Duodenal mucosa (tissue), 2 donors: ENCODE data around the gene MZT2A.
A peak's percentile ranks its signal among the peaks of the same experiment; 100 is the strongest.
"Not testable (repeated sequence)": the region's sequence is repeated elsewhere in the genome, so short reads cannot be mapped to it uniquely, and the experiment has no call there.

Experiments
- H3K27ac ChIP-seq: one replicate; pipeline ENCODE4 v1.7.0; 2013; ENCODE audit warnings: low read depth, low read length
- H3K27me3 ChIP-seq, 2 donors: one replicate each; pipeline ENCODE4 v1.7.0; 2013; ENCODE audit warnings: low read length in 2 of 2, control low read depth in 1 of 2; ENCODE audit not compliant: insufficient read depth in 2 of 2, control insufficient read depth in 1 of 2
- H3K36me3 ChIP-seq, 2 donors: one replicate each; pipeline ENCODE4 v1.7.0; 2013; ENCODE audit warnings: low read length in 2 of 2, control low read depth in 1 of 2; ENCODE audit not compliant: insufficient read depth in 2 of 2, control insufficient read depth in 1 of 2
- H3K4me1 ChIP-seq, 2 donors: one replicate each; pipeline ENCODE4 v1.7.0; 2013; ENCODE audit warnings: low read length in 2 of 2, control low read depth in 1 of 2; ENCODE audit not compliant: insufficient read depth in 2 of 2, control insufficient read depth in 1 of 2
- H3K4me3 ChIP-seq, 2 donors: one replicate each; pipeline ENCODE4 v1.7.0; 2013; ENCODE audit warnings: low read length in 2 of 2, low read depth in 1 of 2
- H3K9ac ChIP-seq, 2 donors: one replicate each; pipeline ENCODE4 v1.7.0; 2013; ENCODE audit warnings: low read length in 2 of 2, low read depth in 1 of 2
- H3K9me3 ChIP-seq, 2 donors: one replicate each; pipeline ENCODE4 v1.7.0; 2013; ENCODE audit warnings: low read length in 2 of 2, control low read depth in 1 of 2; ENCODE audit not compliant: control insufficient read depth in 1 of 2

Gene MZT2A

DNA sequence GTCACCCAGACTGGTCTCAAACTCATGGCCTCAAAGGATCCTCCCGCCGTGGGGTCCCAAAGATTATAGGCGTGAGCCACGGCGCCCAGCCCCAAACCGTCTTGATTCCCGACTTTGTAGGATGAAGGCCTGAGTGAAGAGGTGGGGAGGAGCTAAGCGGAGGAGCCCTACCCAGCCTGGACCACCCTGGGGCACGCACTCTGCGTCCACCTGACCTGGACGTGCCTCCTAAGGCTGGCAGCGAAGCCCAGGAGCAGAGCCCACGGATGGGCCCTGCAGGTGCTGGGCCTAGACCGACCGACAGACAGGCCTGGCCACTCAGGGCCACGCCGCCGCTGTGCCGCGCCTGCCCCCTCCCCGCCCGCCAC lies 744 bp downstream of the MZT2A start:
- not testable (repeated sequence) for H3K9me3 ChIP-seq, H3K27me3 ChIP-seq, H3K27ac ChIP-seq, H3K36me3 ChIP-seq
- peaks cover 3 to 27% of the 10 kb centered on the region in 2 donors for H3K4me1 ChIP-seq
- peak overlapping the region; percentile 55 to 76 for H3K4me3 ChIP-seq
- H3K9ac ChIP-seq = peak overlapping the region; percentile 42 to 74

DNA sequence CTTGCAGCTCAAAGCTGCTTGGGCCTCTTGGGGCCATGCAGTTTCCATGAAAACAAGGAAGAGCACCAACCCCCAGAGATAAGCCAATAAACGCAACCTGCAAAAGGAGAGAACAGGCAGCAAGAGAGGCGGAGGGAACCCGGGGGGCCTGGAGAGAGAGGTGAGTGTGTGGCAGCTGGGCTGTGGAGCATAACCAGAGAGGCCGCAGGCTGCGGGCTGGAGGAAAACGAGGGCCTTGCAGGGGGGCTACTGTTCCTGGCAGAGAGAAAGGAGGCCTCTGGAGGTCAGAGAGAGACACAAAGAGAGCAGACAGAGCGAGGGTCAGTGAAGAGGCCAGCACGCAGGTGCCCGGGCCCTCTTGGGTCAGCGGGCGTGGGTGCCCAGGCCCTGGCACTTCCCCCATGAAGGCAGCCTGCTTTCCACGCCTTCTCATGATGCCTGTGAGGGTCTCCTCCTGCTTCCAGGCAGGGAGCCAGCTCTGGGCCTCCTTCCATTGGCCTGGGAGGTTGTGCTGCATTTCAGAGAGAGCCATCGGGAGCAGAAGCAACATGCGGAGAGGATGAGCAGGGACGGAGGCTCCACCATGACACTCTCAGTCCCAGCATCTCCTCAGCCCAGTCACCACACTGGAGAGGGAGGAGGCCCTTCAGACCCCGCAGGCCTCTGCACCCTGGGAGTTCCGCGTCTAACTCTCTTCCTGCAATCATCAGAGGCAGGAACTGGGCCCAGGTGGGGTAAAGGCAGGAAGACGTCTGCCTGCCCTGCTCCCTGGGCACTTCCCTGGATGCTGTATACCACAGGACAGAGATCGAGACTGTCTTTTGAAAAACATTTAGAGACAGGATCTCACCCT lies 1.4 kb downstream of the MZT2A start:
- H3K4me1 ChIP-seq = peaks cover 3 to 27% of the 10 kb centered on the region in 2 donors
- not testable (repeated sequence) for H3K27me3 ChIP-seq, H3K36me3 ChIP-seq, H3K9me3 ChIP-seq, H3K27ac ChIP-seq
- H3K9ac ChIP-seq = peak overlapping the region; percentile 42 to 74
- H3K4me3 ChIP-seq = peak overlapping the region; percentile 55 to 76

DNA sequence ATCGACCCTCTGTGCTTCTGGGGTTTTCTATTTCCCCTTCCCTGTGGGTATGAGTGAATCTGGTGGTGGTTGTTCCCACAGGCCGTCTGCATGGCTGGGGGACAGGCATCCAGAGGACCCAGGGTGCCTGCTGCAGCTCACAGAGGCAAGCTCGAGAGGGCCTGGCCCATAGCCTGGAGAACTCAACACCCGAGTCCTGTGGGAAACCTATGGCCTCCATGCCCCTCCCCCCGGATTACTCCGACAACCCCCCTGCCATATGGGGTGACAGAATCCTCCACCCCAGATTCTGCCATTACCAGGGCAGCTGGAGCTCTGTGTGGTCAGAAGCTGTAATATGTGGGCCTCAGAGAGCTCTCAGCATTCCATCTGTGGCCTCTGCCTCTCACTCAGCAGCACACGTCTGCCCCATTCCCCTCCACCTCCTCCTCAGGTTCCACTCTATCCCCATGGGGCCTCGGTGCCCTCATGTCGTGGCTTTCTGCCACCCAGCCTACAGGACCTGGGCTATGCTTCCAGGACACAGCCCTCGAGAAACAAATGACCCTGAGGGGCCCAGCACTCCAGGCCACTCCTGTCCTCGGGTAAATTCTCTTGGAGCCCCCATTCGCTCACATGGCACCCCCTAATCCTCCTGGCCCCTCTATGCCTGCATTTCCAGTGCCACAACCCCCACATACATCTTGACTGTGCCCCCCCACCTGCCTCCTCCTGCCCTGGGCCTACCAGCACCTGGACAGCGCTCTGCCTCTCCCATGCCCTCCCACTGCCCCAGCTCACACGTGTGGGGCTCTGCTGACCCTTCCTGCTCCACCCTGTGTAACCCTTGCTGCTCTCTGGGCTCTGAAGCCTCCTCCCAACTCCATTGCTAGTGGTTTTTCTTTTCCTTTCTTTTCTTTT lies 3.6 kb downstream of the MZT2A start:
- H3K9ac ChIP-seq = no peak overlapping the region
- H3K27me3 ChIP-seq = no peaks in the 10 kb centered on the region
- H3K4me1 ChIP-seq = peaks cover 3 to 14% of the 10 kb centered on the region in 2 donors
- no peak overlapping the region for H3K4me3 ChIP-seq
- no peak overlapping the region for H3K27ac ChIP-seq
- H3K36me3 ChIP-seq = peaks cover 0 to 4% of the 10 kb centered on the region in 2 donors
- no peaks in the 10 kb centered on the region for H3K9me3 ChIP-seq

DNA sequence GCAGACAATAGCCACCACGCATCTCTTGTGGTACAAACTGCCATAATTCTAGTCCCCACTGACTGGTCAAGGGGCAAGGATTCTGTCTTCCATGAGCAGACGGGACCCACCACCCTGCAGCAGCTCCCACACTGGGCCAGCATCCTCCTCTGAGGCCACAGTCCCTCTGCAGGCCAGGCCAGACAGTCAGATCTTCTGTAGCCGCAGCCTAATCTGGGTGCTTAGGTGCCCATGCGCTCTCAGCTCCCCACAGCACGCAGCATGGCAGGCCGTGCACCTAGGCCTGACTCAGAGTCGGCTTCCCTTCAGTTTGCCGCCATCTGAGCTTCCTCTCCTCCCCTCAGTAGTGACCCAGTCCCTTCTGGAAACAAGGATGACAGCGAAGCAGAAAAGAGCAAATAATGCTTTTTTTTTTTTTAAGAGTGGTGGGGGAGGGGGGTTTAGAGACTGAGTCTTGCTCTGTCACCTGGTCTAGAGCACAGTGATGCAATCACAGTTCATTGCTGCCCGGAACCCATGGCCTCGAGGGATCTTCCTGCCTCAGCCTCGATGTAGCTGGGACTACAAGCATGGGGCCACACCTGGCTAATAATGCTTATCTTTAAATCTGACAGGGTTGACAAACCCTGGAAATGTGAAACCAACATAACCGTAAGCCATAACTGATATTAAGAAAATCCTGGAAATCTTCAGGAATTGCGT lies 5.8 kb downstream of the MZT2A start:
- not testable (repeated sequence) for H3K27ac ChIP-seq, H3K9ac ChIP-seq, H3K36me3 ChIP-seq, H3K4me3 ChIP-seq, H3K9me3 ChIP-seq, H3K27me3 ChIP-seq
- peaks cover 3 to 14% of the 10 kb centered on the region in 2 donors for H3K4me1 ChIP-seq

DNA sequence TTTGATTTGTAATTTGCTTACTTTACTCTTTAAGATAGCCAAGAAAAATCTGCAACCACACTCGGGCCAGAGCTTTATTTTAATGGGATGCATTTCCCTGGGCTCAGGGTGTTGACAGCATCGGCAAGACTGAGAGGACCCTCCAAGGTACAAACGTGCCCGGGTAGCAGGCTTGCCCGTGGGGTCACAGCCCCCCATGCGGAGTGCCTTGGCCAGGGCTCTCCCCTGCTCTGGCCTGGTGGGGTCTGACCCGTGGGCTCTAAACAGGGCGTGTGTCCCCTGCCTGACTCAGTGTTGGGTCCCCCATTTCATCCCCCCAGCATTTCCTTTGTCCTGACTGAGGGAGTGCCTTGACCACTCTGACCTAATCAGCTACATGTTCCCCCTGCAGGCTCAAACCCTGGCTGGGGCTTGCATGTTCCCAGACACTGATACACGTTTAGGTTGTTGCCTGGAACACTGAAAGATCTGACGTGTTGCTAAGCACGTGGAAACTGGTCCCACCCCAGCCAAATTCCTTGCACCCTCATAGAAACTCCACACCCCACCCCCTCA lies 7.2 kb downstream of the MZT2A start:
- not testable (repeated sequence) for H3K4me3 ChIP-seq, H3K9ac ChIP-seq, H3K9me3 ChIP-seq, H3K27me3 ChIP-seq, H3K4me1 ChIP-seq, H3K36me3 ChIP-seq, H3K27ac ChIP-seq

DNA sequence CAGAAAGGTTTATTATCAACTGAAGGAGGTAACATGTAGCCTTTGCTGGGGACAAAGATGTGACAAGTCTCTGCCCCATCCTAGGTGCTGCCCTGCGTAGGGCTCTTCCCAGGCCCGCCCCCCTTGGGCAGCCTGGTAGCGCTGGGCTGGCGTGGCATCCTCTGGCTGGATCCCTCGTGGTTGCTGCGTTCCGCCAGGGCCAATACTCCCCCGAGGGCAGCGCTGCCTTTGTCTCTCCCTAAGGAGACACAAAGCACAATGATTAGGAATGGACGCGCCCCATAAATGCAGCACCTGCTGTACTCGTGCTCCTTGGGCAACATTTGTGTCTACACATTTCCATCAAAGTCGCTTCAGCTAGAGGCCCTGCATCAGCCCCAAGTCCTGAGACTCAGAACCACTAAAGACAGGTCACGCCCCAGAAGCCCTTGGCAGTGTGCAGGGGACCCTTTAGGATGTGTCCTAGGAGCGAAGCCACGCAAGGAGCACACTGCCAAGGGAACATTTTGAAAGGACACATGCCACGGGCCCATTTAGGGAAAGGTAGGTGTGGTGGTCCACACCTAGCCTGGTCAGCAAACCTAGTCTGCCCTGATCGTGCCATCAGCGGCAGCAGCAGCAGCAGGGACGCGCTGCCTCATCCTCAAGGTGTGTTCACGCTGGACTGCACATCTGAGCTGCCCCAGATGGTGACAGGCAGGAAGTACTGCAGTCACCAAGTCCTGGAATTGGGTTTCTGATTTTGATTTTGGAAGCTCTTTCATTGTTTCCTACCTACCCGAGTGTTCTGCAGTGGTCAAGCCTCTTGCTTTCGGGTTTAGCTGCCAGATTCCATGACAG lies 8.0 kb downstream of the MZT2A start:
- H3K4me1 ChIP-seq, H3K9ac ChIP-seq, H3K27me3 ChIP-seq, H3K27ac ChIP-seq, H3K36me3 ChIP-seq, H3K4me3 ChIP-seq, H3K9me3 ChIP-seq: not testable (repeated sequence)

DNA sequence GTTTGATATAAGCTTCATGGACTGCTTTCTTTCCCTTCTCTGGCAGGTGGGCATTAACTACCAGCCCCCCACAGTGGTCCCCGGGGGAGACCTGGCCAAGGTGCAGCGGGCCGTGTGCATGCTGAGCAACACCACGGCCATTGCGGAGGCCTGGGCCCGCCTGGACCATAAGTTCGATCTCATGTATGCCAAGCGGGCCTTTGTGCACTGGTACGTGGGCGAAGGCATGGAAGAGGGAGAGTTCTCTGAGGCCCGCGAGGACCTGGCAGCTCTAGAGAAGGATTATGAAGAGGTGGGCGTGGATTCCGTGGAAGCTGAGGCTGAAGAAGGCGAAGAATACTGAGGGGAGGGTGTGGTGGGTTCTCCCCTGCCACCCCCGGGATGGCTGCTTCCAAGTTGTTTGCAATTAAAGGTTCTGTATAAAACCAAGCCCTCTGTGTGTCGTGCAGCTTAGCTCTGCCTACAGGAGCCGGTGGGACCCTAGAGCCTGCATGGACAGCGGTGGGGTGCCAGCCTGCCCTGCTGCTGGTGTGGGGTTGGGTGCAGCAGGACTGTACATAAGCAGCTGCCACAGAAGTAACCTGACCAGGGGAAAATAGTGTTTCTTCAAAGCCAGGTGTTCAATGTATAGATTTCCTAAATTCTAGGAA lies 9.6 kb downstream of the MZT2A start:
- not testable (repeated sequence) for H3K27me3 ChIP-seq, H3K4me1 ChIP-seq, H3K9me3 ChIP-seq, H3K4me3 ChIP-seq, H3K27ac ChIP-seq, H3K36me3 ChIP-seq, H3K9ac ChIP-seq

DNA sequence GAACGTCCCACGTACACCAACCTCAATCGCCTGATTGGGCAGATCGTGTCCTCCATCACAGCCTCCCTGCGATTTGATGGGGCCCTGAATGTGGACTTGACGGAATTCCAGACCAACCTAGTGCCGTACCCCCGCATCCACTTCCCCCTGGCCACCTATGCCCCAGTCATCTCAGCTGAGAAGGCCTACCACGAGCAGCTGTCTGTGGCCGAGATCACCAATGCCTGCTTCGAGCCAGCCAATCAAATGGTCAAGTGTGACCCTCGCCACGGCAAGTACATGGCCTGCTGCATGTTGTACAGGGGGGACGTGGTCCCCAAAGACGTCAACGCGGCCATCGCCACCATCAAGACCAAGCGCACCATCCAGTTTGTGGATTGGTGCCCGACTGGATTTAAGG lies 11.8 kb downstream of the MZT2A start:
- not testable (repeated sequence) for H3K9me3 ChIP-seq, H3K4me3 ChIP-seq, H3K27ac ChIP-seq, H3K9ac ChIP-seq, H3K27me3 ChIP-seq, H3K4me1 ChIP-seq, H3K36me3 ChIP-seq

DNA sequence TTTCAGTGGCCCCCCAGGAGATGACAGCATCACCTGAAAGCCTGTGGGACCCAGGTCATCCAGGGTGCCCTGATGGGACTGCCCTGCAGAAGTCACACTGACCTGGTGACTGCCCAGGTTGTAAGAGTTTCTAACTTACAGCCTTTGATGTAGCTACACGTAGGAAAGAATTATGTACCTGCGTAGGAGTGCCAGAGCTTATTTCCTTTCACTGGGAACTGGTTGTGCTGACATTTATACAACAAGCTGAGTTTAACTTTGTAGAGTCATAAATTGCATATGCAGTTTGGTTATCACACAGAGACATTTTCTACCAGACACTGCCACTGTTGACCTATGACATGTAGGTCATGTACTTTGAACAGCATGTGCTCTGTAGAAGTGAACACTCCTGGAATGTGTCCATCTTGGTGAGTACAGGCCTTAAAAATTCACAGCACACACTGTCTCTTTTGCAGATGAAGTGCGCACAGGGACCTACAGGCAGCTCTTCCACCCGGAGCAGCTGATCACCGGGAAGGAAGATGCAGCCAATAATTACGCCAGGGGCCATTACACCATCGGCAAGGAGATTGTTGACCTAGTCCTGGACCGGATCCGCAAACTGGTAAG lies 13.2 kb downstream of the MZT2A start:
- H3K27me3 ChIP-seq, H3K4me1 ChIP-seq, H3K9ac ChIP-seq, H3K27ac ChIP-seq, H3K36me3 ChIP-seq, H3K9me3 ChIP-seq, H3K4me3 ChIP-seq: not testable (repeated sequence)
